Lower leg skin (tissue), 4 donors: Measurements from ENCODE around the gene ANKRD39. TPM values are rescaled to one million over a fixed set of nuclear protein-coding genes. Genes with fewer than 3 reads are reported as not detected.

Source experiments
- DNase-seq, 2 donors: peaks; one replicate each; pipeline ENCODE4 v3.0.0-alpha.2; 2019; ENCODE audit warnings: low spot score in 2 of 2
- H3K4me3 ChIP-seq: fragments of 200-600 bp; sonication (generic); 2 replicates; pipeline ENCODE4 v1.5.1; 2017; ENCODE audit warnings: mild to moderate bottlenecking, low read depth; ENCODE audit not compliant: poor library complexity, severe bottlenecking
- POLR2A ChIP-seq, 2 donors: fragments of 450-650 bp; IDR thresholded peaks; one replicate each; pipeline ENCODE4 v1.6.1; 2016 to 2017; ENCODE audit warnings: antibody characterized with exemption in 2 of 2, mild to moderate bottlenecking in 1 of 2, moderate library complexity in 1 of 2
- WGBS, 2 donors: methylation state at CpG; one replicate each; pipeline ENCODE4 v1.1.5; 2018; 5-methylcytosine and 5-hydroxymethylcytosine counted together
- intact Hi-C: fragments of 100-400 bp; cut with DNase I; formaldehyde crosslinking; loops from one replicate; pipeline ENCODE4 v1.15.0; 2023; ENCODE audit warnings: low total_unique reads
- total RNA-seq, 4 donors: library from RNA; depleted of rRNA; stranded (reverse); fragments of >200 nt; gene quantifications; one replicate each; pipeline ENCODE4 v1.1.0, GENCODE V29; 2016
- TF ChIP-seq, protein P1 (sequence below), 3 donors: fragments of 450-650 bp; IDR thresholded peaks; one replicate each; pipeline ENCODE4 v1.5.1; 2016; ENCODE audit warnings: antibody characterized with exemption in 3 of 3, mild to moderate bottlenecking in 3 of 3, moderate library complexity in 2 of 3

The ANKRD39 gene
- total RNA-seq, 4 donors from 2014 or later = 7.6 to 15.3 (median 14.4) TPM

DNA sequence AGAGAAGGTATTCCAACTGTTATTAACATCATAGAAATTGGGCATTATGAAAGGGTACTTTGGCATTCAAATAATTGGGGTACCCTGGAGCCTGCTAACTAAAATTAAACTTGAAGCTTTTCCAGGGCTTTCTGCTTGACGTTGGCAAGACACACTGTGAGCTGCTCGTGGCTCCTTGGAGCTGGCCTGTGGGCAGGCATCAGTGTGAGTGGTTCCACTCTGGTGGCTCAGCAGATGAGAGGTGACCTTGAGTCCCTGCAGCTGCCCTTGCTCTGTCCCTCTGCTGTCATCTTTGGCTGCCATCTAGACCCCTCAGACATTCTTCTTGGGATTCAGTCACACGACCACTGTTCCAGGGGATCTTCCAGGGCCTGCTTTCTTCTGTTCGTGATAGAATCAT is 35.0 kb downstream of the ANKRD39 start:
- no peak for DNase-seq
- H3K4me3 ChIP-seq = no peak overlapping the region
- intact Hi-C loops = no loop called here
- 74 to 82% methylated on average over 4 of the region's 4 CpGs for WGBS, 2 donors
- TF ChIP-seq, protein P1, sequence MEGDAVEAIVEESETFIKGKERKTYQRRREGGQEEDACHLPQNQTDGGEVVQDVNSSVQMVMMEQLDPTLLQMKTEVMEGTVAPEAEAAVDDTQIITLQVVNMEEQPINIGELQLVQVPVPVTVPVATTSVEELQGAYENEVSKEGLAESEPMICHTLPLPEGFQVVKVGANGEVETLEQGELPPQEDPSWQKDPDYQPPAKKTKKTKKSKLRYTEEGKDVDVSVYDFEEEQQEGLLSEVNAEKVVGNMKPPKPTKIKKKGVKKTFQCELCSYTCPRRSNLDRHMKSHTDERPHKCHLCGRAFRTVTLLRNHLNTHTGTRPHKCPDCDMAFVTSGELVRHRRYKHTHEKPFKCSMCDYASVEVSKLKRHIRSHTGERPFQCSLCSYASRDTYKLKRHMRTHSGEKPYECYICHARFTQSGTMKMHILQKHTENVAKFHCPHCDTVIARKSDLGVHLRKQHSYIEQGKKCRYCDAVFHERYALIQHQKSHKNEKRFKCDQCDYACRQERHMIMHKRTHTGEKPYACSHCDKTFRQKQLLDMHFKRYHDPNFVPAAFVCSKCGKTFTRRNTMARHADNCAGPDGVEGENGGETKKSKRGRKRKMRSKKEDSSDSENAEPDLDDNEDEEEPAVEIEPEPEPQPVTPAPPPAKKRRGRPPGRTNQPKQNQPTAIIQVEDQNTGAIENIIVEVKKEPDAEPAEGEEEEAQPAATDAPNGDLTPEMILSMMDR (IDR thresholded peaks at IDR 0.05) = no peak
- no peak for TF ChIP-seq POLR2A (IDR thresholded peaks at IDR 0.05)

DNA sequence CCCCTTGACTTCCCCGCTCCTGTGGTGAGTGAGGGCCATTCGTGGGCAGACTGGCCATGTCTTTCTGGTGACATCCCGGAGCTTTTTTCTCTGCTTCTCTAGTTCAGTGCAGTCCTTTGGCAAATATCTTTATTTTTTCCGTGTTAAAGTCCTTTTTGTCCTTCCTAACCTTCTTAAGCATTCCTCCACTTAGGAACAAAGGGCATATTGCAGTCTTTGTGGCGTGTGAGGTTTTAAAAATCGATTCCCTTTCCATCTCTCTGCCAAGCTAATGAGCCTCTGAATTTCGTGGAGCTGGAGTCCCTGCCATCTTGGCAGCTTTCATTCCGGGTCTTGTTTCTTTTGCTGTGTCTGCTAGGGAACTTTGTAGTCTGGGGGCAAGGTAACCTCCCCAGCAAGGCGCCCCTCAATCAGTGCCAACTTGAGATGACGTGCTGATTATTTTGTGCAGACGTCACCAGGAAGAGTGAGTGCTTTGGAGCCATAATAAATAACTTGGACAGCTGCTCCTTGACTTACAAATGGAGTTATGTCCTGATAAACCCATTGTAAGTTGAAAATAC is 36.6 kb downstream of the ANKRD39 start:
- TF ChIP-seq, protein P1 (IDR thresholded peaks at IDR 0.05) = no peak
- no peak for TF ChIP-seq POLR2A (IDR thresholded peaks at IDR 0.05)
- H3K4me3 ChIP-seq = no peak overlapping the region
- intact Hi-C loops = no loop called here
- WGBS, 2 donors = 76 to 77% methylated on average over 11 of the region's 11 CpGs
- DNase-seq = no peak

DNA sequence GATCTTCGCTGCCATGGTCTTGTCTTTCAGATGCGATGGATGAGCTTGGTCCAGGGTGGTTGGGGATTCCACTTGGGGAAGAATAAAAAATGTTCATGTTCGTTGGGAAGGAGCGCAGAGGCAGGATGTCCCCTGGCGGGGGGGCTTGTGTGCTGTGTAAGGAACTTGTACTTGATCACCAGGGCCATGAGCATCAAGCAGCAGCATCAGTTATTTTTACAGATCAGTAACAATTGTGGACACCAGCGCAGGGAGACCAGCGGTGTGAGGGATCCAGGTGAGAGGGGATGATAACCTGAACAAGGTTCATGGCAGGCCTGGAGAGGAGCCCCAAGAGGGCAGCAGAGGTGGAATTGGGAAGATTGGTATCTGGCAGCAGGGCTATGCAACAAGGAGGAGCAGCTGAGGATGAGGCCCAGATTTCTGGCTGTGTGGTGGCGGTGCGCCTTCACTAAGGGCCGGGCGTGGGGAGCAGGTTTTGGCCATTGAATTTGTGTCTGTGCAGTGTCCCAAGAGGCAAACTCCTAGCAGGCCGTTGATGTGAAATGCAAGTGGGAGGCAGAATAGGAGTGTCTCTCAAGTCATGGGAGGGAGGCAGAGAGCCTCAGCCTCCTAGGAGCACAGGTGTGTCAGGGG is 37.8 kb downstream of the ANKRD39 start:
- no peak overlapping the region for H3K4me3 ChIP-seq
- TF ChIP-seq POLR2A (IDR thresholded peaks at IDR 0.05) = no peak
- TF ChIP-seq, protein P1 (IDR thresholded peaks at IDR 0.05) = no peak
- WGBS, 2 donors = 84 to 86% methylated on average over 12 of the region's 12 CpGs
- intact Hi-C loops = no loop called here
- no peak for DNase-seq

DNA sequence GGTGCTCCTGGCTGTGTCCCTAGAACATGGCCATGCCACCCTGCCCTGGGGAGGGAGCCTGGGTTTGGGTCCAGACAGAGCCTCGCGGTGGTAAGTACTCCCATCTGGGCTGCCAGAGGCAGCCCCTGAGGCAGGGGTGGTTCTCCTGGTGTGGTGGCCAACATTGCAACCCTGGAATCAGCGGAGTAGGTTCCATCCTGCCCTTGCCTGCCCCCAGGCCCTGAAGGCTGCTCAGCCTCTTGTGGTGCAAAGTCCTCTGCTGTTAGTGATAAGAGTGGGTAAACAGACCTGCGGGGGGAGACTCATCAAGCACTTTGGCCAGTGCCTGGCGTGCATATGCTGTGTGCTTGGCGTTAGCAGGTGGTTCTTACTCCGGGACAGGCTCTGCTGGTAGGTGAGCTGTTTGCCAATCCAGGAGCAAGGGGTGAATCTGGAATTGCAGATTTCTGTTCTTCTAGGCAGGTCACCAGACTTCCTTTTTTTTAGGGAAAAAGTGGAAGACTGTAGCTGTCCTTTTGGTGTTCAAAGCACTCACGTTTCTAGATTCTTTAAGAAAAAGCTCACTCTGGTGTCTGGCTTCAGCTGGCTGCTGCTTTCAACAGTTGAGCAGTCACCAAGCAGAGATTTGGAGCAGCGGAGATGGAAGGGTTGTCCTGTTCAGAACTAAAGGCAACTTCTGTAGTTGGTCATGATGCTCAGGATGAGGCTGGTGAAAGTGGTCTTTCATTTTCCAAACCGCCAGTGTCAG is 38.5 kb downstream of the ANKRD39 start:
- no peak for DNase-seq
- 73 to 78% methylated on average over 10 of the region's 10 CpGs for whole genome bisulfite sequencing, 2 donors
- intact Hi-C loops = no loop called here
- TF ChIP-seq POLR2A (IDR thresholded peaks at IDR 0.05) = no peak
- TF ChIP-seq, protein P1 (IDR thresholded peaks at IDR 0.05) = no peak
- no peak overlapping the region for H3K4me3 ChIP-seq

DNA sequence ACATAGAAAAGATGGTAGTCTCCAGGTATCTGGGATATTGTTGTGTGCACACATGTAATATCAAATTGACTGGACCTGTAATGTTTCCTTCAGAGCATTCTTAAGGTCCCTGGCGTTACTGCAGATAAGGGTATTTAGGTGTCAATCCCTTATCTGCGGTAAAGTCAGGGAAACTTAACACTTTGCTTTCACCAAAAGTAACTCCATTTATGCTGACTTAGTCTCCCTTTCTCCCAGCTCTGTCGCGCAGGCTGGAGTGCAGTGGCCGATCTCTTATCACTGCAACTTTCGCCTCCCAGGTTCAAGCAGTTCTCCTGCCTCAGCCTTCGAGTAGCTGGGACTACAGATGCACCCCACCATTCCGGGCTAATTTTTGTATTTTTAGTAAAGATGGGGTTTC is 39.9 kb downstream of the ANKRD39 start:
- no peak overlapping the region for H3K4me3 ChIP-seq
- intact Hi-C loops = no loop called here
- TF ChIP-seq, protein P1 (IDR thresholded peaks at IDR 0.05) = no peak
- 92% methylated on average over 8 of the region's 8 CpGs for WGBS, 2 donors
- DNase-seq = no peak
